Activated CD8-positive, alpha-beta memory T cell treated with anti-CD3 and anti-CD28 coated beads, Interleukin-2, amount 50 U/mL, for 1 hour (primary cell): ENCODE measurements around the gene WTIP.
"Not testable (repeated sequence)": the region's sequence is repeated elsewhere in the genome, so short reads cannot be mapped to it uniquely, and the experiment has no call there.

ENCODE experiments used
- DNase-seq: peaks from one replicate; pipeline ENCODE4 v3.0.0-alpha.2; 2020; ENCODE audit errors: extremely low read depth

The WTIP gene

DNA sequence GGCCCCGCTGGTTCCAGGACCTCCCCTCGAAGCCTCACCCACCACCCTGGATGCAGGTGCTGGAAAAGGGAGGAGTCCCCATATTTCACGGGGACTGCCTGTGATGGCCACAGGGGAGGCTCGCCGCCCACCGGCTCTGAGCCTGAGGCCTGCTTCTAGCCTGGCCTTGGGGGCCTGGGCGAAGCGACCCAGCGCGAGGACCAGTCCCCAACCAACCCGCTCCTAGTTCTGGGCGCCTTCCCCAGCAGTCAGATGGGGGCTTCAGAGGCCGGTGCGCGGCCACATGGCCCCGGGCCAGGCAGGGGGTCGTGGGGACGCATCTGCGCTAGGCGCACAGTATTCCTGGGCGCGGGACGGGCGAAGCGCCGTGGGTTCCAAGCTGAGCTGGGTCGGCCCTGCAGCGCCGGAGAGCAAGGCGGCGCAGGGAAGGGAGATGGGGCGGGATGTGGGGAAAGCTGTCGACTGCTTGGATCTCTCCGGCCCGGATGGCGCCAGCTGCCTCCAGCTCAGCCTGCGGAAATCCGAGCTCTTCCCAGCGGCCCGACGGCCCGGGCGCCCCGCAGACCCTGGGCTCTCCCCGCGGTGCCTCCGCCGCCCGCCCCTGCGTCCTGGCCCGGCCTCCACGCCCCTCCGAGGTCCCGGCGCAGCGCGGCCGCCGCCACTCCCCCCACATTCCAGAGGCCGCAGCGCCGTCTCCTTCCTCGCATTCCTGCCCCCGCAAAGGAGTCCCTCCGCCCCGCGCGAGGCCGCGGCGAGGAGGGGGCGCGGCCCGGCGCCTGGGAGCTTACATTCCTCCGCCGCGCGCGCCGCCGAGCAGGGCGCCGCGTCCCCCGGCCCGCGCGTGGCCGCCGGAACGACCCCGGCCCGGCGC, at the start of gene WTIP:
TSS of gene WTIP (plus strand) at position 788 of the 871 bp plus-strand sequence. CDS start 217 bp downstream, outside the sequence.
- DNase-seq = no peak

DNA sequence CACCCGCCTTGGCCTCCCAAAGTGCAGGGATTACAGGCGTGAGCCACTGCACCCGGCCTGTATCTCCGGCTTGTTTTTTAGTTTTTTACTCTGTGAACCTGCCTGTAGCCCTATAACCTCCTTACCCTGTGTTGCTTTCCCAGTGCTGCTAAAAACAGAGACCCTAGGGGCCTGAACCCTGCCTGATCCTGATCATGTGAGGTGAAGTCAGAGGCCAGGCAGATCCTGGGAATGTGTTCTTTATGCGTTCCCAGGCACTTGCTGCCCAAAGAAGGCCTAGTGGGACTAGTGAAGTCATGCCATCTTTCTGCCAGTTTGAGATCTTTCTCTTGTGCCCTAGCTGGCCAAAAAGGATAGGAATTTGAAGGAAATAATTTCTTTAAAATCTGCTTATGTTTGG, 48.8 kb upstream of the WTIP start:
- DNase-seq = no peak

DNA sequence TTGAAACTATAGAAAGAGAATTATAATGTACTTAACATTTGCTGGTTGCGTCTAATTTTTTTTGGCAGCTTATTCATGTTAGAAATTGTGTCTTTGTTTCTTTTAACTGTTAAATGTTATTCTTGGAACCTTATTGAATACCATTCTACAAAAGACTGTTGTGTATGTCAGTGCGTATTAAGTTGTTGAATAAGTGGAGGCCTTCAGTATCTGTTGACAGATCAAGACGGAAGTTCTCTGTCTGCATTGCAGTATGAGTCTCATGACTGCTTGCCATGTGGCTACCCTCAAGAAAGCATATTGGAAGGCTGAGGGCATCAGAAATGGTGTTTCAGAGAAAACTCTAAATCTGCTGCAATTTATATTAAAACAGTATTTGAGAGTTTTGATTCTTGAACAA, 44.8 kb upstream of the WTIP start:
- no peak for DNase-seq

- DNase-seq = no peak
Observed at GRCh38 chr19:34448191-34448590, 33.4 kb upstream of the WTIP start.

- no peak for DNase-seq
Observed at GRCh38 chr19:34452723-34453122, 28.8 kb upstream of the WTIP start.

DNA sequence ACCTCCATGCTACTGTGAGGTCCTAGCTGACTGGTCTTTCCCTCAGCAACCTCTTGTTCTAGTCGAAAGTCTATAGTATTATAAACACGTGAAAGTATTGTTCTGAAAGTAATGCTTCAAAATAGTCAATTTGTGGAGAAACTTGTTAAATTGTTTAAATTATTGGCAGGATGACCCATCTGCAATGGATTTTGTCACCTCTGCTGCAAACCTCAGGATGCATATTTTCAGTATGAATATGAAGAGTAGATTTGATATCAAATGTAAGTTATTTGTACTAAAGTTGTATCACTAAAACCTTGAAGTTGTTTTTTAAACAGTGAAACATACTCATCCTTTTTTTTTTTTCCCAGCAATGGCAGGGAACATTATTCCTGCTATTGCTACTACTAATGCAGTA, 27.5 kb upstream of the WTIP start:
- no peak for DNase-seq

DNA sequence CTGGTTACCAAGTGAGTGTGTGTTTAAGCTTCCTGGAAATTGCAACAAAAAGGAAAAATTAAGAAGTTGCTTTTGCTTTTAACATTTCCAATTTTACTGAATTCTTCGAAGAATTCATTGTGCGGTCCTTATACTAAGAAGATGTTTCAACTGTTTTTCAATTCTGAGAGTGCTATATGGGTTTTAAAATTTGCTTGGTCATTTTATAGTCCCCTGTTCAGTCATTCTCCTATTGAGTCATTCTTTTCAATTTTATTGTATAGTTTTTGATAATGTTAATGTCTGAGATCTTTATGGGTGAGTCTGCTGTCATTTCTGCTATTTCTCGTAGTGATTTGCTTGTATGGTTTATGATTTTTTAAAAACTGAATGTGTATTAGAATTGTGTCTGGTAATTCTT, 26.9 kb upstream of the WTIP start:
- no peak for DNase-seq

DNA sequence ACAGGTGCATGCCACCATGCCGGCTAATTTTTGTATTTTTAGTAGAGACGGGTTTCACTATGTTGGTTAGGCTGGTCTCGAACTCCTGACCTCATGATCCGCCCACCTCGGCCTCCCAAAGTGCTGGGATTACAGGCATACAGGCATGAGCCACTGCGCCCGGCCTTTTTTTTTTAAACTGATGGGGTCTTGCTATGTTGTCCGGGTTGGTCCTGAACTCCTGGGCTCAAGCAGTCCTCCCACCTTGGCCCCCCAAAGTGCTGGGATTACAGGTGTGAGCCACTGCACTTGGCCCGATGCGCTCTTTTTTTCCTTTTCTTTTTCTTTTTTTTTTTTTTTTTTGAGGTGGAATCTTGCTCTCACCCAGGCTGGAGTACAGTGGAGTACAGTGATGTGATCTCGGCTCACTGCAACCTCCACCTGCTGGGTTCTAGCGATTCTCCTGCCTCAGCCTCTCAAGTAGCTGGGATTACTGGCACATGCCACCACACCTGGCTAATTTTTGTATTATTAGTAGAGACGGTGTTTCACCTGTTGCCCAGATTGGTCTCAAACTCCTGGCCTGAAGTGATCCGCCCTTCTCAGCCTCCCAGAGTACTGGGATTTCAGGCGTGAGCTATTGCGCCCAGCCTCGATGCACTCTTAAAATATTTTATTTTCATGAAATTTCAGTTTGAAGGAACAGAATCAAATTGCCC, 25.6 kb upstream of the WTIP start:
- DNase-seq = not testable (repeated sequence)

GRCh38 chr19:34457446-34457845, 24.1 kb upstream of the WTIP start:
- no peak for DNase-seq

DNA sequence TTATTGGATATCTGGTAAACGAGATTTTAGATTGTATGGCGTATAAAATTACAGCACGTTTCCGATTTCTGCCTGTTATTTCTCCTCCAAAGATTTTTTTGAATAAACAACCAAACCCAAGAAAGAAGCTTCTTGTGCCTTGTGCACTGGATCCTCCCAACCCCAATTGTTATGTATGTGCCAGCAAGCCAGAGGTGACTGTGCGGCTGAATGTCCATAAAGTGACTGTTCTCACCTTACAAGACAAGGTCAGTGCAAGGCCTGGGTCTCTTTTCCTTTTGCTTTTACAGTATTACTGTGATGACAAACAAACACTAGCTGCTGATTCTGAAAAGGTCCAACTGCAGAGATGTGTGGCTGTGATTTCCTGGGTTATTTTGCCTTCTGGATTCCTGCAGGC, 22.9 kb upstream of the WTIP start:
- DNase-seq = no peak

GRCh38 chr19:34459614-34460013, 21.9 kb upstream of the WTIP start:
- no peak for DNase-seq

GRCh38 chr19:34461375-34462100, 20.0 kb upstream of the WTIP start:
- DNase-seq = no peak

DNA sequence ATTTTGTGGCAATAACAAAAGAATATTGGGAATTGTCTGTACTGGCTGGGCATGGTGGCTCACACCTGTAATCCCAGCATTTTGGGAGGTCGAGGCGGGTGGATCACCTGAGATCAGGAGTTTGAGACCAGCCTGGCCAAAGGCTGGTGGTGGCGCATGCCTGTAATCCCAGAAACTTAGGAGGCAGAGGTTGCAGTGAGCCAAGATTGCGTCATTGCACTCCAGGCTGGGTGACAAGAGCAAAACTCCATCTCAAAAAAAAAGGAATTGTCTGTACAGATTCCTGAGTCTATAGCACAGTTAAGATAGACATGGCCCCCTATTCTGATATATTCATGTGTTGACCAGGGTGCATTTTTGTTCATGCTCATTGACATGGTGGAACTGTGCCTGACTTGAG, 16.8 kb upstream of the WTIP start:
- not testable (repeated sequence) for DNase-seq

DNA sequence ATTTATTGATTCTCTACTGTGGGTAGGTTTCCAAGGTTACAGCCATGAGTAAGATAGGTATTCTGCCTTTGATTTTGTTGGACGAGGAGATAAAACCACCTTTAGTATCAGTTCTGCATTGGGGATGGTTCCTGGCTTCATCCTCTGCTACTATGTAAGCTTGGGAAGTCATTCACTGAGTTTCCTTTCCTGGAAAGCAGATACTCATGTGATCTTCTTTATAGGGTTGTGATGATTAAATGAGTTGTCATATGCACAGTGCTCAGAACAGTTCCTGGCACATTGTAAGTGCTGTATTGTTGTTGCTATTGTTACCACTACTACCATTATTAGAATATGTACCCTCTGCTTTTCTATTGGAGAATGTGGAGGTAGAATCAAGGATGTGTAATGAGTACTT, 13.1 kb upstream of the WTIP start:
- no peak for DNase-seq

GRCh38 chr19:34469026-34469425, 12.5 kb upstream of the WTIP start:
- DNase-seq = not testable (repeated sequence)

DNA sequence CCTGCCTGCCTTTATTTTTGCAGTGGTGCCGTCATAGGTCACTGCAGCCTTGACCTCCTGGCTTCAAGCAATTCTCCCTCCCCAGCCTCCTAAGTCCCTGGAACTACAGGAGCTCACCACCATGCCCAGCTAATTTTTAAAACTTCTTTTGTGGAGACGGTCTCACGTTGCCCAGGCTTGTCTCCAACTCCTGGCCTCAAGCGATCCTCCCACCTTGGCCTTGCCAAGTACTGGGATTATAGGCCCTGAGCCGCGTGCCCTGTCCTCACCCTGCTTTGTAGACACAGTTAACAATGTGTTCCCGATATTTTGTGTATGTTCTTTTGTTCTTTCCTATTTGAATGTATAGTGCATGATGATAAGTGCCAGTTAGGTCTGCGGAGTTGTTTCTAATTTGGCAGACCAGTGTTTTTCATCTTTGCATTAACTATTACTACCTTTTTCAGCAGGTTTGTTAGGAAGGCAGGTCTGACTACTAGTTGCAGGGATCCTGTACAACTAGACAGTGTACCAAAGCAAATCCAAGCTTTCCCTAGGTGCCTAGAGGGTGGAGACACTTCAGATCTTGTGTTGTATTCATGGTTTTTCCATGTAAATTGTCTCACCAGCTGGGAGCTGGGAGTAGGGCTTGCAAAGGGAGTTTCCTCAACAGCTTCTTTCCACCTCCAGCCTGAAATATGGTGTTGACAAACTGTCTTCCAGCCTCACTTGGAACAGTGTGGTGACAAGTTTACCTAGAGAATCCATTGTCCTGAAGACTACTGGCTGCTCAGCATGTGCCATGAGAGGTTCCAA, 9.5 kb upstream of the WTIP start:
- DNase-seq = no peak

- DNase-seq = no peak
Observed at GRCh38 chr19:34474233-34474989, 7.1 kb upstream of the WTIP start.

- DNase-seq = no peak
Observed at GRCh38 chr19:34475026-34475974, 6.3 kb upstream of the WTIP start.

- DNase-seq = no peak
Observed at GRCh38 chr19:34475975-34476594, 5.5 kb upstream of the WTIP start.
